SKM-1 (cell line): ENCODE results near the gene GDF15.
"Not testable (repeated sequence)": the region's sequence is repeated elsewhere in the genome, so short reads cannot be mapped to it uniquely, and the experiment has no call there.

Experiments used
- DNase-seq: peaks from one replicate; lab custom pipeline; 2025; ENCODE audit not compliant: unreplicated experiment; lab: John Stamatoyannopoulos, UW

Gene GDF15

GRCh38 chr19:18385675-18386542 lies at the start of gene GDF15:
Gene GDF15 (plus strand): TSS chr19:18386158. CDS start chr19:18386190, 32 bp downstream.
- DNase-seq = peak; percentile 47

DNA sequence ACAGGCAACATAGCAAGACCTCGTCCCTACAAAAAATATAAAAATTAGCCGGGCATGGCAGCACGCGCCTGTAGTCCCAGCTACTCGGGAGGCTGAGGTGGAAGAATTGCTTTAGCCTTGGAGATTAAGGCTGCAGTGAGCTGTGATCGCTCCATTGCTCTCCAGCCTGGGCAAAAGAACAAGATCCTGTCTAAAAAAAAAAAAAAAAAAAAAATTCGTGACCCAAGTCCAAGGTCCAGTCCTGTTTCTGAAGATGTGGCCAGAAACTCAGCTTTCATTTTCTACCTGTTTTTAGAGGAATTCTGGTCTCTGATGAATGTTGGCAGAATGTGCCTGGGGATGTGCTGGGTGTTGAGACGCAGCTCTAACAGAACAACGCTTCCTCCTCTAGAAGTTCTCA lies 47.4 kb upstream of the GDF15 start:
- DNase-seq = no peak

DNA sequence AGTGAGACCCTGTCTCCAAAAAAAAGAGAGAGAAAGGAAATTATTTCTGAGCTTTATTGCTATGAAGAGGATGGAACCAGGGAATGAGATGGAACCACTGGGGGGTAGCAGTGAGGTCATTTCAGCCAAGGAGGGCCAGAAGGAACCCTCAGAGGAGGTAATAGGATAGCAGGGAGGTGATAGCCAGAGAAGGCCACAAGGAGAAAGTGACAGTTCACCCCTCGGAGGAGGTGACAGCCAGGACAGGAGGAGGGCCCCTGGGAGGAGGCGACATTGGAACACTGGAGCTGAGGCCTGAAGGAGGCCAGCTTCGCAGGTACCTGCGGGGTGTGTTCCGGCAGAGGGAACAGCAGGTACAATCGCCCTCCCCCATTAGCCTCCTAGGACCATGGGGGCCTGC lies 46.2 kb upstream of the GDF15 start:
- peak; percentile 14 for DNase-seq

DNA sequence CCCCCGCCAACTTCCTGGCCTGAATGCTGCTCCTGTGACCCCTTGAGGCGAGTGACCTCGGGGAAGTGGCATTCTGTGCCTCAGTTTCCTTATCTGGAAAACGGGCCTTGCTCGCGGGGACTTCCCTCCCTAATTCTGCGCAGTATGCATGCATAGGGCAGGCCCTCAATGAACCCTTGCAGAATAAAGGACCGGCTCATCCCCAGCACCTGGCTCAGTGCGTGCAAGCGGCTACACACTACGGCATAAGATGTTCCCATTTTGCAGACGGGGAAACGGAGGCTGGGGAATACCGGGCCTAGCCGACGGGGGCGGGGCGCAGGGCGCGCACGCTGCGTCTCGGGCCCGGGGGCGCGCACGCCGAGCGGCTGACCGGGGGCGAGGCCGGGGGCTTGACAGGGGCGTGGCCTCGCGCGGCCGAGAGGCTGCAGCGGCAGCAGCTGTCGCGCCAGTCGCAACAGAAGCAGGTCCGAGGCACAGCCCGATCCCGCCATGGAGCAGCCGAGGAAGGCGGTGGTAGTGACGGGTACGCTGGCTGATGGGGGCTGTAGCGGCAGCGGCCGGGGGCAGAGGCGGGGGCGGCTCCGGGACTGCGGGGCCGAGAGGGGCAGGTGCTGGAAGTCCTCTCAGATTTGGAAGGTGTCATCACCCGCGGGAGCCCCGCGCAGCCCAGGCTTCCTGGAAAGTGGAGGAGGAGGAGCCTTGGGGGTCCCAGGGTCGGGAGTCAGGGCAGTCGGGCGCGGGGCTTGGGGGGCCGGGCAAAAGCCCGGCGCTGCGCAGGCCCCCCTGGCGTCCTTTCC lies 45.6 kb upstream of the GDF15 start, which contains the start of gene PGPEP1:
Gene PGPEP1 (plus strand): TSS at position 409 of the 800 bp plus-strand sequence. CDS start 84 bp downstream, at position 493.
- DNase-seq = peak; percentile 19

- DNase-seq = peak; percentile 29
Observed at GRCh38 chr19:18340990-18341868, 44.7 kb upstream of the GDF15 start.

DNA sequence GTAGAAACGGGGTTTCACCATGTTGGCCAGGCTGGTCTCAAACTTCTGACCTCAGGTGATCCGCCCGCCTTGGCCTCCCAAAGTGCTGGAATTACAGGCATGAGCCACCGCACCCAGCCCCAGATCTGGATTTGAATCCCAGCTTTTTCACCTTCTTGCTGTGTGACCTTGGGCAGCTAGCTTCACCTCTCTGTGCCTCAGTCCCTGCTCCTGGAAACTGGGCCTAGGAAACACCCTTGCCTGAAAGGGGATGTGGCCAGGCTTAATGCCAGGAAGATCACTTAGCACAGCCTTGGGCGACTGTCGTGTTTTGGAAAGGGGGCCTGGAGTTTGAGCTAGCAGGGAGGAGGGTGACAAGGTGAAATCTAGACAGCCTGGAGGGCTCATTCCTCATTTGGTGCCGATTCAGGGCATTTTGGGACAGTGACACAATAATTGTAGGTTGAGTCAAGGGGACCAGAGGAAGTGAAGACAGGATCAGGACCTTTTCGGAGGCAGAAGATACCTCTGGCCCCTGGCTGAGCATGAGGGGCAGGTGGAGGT lies 43.8 kb upstream of the GDF15 start:
- DNase-seq = no peak

- no peak for DNase-seq
Observed at GRCh38 chr19:18344582-18344950, 41.4 kb upstream of the GDF15 start.

DNA sequence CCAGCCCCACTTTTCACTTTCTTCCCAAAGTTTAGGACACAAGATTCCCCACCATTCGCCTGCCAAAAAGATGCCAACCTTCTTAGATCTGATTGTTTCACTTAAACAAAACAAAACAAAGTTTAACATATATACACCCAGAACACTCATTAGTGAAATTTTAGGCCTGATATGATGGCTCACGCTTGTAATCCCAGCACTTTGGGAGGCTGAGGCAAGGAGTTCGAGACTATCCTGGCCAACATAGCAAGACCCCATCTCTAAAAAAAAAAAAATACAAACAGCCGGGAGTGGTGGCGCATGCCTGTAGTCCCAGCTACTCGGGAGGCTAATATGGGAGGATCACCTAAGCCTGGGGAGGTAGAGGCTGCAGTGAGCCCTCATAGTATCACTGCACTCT lies 40.7 kb upstream of the GDF15 start:
- DNase-seq = no peak

GRCh38 chr19:18346091-18346490 lies 39.9 kb upstream of the GDF15 start:
- DNase-seq = no peak

DNA sequence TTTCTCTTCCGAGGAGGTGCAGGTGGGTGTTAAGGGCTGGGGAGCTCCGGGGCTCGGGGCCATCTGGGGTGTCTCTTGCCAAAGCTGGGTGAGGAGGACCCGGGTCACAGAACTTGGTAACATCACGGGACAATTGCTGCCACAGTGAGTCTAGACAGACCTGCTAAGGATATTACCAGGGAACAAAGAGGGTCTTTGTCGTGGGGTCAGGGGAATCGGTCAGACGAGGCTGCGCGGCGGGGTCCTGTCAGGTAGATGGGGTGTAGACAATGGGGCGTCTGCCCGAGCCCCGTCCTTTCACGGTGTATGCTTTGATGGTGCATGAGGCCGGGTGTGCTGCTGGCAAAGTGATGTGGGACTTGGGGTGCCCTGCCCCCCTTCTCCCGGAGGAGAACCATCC lies 37.8 kb upstream of the GDF15 start:
- no peak for DNase-seq

- not testable (repeated sequence) for DNase-seq
Observed at GRCh38 chr19:18348818-18349339, 37.1 kb upstream of the GDF15 start.

DNA sequence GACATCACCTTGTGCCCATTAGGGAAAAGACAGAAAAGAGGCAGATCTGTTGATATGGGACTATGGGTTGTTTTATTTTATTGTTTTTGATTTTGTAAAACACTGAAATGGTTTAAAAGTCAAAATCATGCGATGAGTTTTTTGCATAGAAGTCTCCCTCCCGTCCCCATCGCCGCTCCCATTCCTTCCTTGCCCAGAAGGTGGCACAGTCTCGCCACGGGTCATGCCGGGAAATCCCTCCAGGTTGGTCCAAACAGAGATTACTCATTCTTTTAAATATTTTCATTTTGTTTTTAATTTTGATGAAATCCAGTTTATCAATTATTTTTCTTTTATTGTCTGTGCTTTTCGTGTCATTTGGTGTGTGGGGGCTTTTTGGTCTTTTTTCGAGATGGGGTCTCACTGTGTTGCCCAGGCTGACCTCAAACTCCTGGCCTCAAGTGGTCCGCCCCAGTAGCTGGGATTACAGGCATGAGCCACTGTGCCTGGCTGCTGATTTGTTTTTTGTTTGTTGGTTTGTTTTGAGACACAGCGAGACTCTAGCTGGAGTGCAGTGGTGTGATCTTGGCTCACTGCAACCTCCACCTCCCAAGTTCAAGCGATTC lies 36.3 kb upstream of the GDF15 start:
- DNase-seq = no peak

DNA sequence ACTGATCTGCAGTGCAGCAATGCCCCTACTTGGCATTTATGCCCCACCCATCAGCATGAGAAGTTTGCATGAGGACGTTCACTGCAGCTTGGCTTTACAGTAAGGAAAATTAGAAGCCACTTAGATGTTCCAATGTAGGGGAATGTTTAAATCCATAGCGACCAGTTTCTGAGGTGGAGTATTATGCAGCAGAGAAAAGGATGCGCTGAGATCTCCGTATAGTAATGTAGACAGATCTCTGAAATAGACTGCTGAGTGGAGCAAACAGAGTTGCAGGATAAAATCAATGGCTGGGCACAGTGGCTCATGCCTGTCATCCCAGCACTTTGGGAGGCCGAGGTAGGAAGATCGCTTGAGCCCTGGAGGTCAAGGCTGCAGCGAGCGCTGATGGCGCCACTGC lies 35.5 kb upstream of the GDF15 start:
- no peak for DNase-seq

GRCh38 chr19:18351544-18351943 lies 34.4 kb upstream of the GDF15 start:
- no peak for DNase-seq

- DNase-seq = no peak
Observed at GRCh38 chr19:18353378-18354005, 32.5 kb upstream of the GDF15 start.

DNA sequence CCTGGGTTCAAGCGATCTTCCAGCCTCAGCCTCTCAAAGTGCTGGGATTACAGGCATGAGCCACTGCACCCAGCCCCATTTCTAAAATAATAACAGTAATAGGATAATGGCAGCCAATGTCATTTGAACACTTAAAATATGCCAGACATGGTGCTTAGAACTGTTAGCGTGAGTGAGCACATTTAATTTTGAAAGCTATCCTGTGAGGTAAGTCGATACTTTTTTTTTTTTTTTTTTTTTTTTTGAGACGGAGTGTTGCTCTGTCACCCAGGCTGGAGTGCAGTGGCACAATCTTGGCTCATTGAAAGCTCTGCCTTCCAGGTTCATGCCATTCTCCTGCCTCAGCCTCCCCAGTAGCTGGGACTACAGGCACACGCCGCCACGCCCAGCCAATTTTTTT lies 31.2 kb upstream of the GDF15 start:
- DNase-seq = not testable (repeated sequence)

DNA sequence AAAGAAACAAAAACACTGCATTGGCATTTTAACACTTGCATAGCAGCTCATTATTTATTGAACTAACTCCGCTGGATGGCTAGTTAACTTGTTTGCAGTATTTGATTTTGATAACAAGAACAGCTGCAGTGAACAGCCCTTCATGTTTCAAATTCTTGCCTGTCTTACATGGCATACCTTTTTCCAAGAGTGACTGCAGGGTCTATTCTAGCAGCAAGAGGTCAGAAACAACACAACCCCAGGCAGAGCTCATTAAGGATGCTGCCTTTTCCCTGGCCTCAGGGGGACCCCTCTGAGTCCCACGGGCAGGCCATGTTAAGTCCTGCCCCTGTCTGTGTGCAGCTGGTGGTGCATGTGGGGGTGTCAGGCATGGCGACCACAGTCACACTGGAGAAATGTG lies 28.9 kb upstream of the GDF15 start:
- DNase-seq = no peak

GRCh38 chr19:18361646-18362045 lies 24.3 kb upstream of the GDF15 start:
- no peak for DNase-seq

GRCh38 chr19:18362934-18363542 lies 22.9 kb upstream of the GDF15 start:
- DNase-seq = no peak
